ENCODE measurements around the gene SDSL. TPM values are rescaled to one million over a fixed set of nuclear protein-coding genes. Genes with fewer than 3 reads are reported as not detected.

Gene SDSL
- total RNA-seq, 1 donor from 2014 or later, result not detected

DNA sequence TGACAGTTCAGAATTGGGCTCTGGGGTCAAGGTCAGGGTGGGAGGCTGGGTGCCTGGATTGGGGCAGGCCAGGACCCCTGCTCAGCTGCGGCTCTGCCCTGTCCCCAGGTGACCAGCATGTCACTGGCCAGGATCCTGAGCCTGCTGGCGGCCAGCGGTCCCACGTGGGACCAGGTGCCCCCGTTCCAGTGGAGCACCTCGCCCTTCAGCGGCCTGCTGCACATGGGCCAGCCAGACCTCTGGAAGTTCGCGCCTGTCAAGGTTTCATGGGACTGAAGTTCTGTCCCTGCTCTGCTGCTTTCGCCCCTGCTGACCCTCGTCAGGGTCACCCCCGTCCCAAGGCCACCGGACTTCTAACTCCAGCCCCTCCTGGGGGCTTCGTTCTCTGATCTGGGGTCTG lies 33.8 kb upstream of the SDSL start:
- Histone ChIP-seq H3K9me3 (no peaks in the 10 kb centered on the region), H3K27ac (no peak overlapping the region), H3K27me3 (no peaks in the 10 kb centered on the region), H3K4me1 (no peaks in the 10 kb centered on the region), H3K4me3 (no peak overlapping the region), H3K36me3 (peaks cover 0 to 51% of the 10 kb centered on the region in 2 donors)
- intact Hi-C loops (cut with DNase I), result no loop called here
- DNase-seq (ENCODE audit: extremely low spot score in 2 of 2), result no peak
- TF ChIP-seq POLR2AphosphoS5 (IDR thresholded peaks at IDR 0.05; ENCODE audit: insufficient read depth in 1 of 2, low read depth in 1 of 2) (no peak), POLR2A (IDR thresholded peaks at IDR 0.05) (no peak)
- TF ChIP-seq, protein P1, sequence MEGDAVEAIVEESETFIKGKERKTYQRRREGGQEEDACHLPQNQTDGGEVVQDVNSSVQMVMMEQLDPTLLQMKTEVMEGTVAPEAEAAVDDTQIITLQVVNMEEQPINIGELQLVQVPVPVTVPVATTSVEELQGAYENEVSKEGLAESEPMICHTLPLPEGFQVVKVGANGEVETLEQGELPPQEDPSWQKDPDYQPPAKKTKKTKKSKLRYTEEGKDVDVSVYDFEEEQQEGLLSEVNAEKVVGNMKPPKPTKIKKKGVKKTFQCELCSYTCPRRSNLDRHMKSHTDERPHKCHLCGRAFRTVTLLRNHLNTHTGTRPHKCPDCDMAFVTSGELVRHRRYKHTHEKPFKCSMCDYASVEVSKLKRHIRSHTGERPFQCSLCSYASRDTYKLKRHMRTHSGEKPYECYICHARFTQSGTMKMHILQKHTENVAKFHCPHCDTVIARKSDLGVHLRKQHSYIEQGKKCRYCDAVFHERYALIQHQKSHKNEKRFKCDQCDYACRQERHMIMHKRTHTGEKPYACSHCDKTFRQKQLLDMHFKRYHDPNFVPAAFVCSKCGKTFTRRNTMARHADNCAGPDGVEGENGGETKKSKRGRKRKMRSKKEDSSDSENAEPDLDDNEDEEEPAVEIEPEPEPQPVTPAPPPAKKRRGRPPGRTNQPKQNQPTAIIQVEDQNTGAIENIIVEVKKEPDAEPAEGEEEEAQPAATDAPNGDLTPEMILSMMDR (IDR thresholded peaks at IDR 0.05), result no peak

DNA sequence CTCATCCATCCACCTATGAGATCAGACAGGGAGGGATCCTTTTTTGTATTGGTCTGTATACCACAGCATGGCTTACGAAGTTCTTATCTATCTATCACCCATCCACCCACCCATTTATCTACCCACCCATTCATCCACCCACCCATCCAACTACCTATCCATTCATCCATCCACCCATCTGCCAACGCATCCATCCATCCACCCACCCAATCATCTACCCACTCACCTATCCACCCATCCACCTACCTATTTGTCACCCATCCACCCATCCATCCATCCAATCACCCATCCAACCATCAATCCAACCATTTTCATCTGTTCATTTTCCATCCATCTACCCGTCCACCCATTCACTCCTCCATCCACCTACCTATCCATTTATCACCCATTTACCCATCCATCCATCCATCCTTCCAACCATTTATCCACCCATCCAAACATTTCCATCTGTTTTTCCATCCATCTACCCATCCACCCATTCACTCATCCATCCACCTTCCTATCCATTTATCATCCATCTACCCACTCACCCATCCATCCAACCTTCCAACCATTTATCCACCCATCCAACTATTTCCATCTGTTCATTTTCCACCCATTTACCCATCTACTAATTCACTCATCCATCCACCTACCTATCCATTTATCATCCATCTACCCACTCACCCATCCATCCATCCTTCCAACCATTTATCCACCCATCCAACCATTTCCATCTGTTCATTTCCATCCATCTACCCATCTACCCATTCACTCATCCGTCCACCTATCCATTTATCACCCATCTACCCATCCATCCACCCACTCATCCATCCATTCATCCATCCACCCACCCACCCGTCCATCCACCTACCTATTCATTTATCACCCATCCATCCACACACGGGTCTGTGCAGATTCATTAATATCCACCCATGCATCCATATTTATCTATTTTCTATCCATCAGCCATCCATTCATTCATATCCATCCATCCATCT lies 31.8 kb upstream of the SDSL start:
- Histone ChIP-seq H3K9me3 (no peaks in the 10 kb centered on the region), H3K27ac (no peak overlapping the region), H3K36me3 (peaks cover 0 to 35% of the 10 kb centered on the region in 2 donors), H3K4me1 (no peaks in the 10 kb centered on the region), H3K27me3 (no peaks in the 10 kb centered on the region), H3K4me3 (no peak overlapping the region)
- no peak for DNase-seq (ENCODE audit: extremely low spot score in 2 of 2)
- intact Hi-C loops (cut with DNase I), result no loop called here
- TF ChIP-seq POLR2A (IDR thresholded peaks at IDR 0.05), result no peak
- TF ChIP-seq, protein P1 (IDR thresholded peaks at IDR 0.05), result no peak
- TF ChIP-seq POLR2AphosphoS5 (IDR thresholded peaks at IDR 0.05; ENCODE audit: insufficient read depth in 1 of 2, low read depth in 1 of 2), result no peak

DNA sequence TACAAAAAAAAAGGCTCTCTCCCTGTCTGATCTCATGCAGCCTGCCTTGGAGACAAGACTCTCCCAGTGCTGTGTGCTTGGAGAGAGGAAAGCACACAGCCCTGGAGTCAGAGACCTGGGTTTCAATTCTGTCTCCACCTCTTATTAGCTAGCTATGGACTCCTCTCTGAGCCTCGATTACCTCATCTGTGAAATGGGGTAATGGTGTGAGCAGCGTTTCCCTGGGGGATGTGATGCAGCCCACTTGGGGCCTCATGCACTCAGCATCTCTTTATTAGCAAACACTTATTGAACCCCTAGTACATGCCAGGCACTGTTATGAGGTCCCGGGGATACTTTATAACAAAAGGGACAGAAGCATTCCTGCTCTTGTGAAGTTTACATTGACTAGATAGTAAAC lies 31.0 kb upstream of the SDSL start:
- Histone ChIP-seq H3K27me3 (no peaks in the 10 kb centered on the region), H3K27ac (no peak overlapping the region), H3K4me1 (no peaks in the 10 kb centered on the region), H3K36me3 (peaks cover 0 to 34% of the 10 kb centered on the region in 2 donors), H3K9me3 (no peaks in the 10 kb centered on the region), H3K4me3 (no peak overlapping the region)
- DNase-seq (ENCODE audit: extremely low spot score in 2 of 2), result no peak
- TF ChIP-seq POLR2A (IDR thresholded peaks at IDR 0.05), result no peak
- TF ChIP-seq, protein P1 (IDR thresholded peaks at IDR 0.05), result no peak
- no peak for TF ChIP-seq POLR2AphosphoS5 (IDR thresholded peaks at IDR 0.05; ENCODE audit: insufficient read depth in 1 of 2, low read depth in 1 of 2)
- intact Hi-C loops (cut with DNase I), result no loop called here

DNA sequence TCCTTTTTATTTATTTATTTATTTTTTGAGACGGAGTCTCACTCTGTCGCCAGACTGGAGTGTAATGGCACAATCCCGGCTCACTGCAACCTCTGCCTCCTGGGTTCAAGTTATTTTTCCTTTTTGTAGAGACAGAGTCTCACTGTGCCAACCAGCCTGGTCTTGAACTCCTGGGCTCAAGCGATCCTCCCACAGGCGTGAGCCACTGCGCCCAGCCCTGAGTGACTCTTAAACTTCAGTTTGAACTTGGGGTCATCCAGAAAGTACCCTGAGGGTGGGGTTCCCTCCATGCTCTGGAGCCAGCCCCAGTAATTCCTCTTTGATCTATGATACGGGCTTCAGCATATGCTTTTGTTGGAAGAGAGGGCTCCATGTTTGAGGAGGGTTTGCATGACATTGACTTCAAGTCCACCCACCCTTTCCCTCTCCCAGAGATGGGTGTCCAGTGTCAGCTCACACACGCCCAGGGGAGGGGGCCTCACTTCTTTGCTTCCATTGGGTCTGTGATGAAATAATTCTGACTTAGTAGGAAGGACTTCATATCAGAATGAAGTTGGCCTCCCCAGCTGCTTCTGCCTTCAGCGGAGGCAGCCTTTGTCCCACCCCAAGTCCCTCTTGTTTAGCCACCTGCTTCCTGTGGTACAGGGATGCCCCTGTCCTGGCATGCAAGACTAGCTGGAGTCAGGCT lies 30.4 kb upstream of the SDSL start:
- Histone ChIP-seq H3K27me3 (no peaks in the 10 kb centered on the region), H3K4me3 (no peak overlapping the region), H3K4me1 (no peaks in the 10 kb centered on the region), H3K36me3 (peaks cover 0 to 30% of the 10 kb centered on the region in 2 donors), H3K27ac (no peak overlapping the region), H3K9me3 (no peaks in the 10 kb centered on the region)
- DNase-seq (ENCODE audit: extremely low spot score in 2 of 2), result no peak
- TF ChIP-seq POLR2AphosphoS5 (IDR thresholded peaks at IDR 0.05; ENCODE audit: insufficient read depth in 1 of 2, low read depth in 1 of 2), result no peak
- TF ChIP-seq, protein P1 (IDR thresholded peaks at IDR 0.05), result no peak
- no peak for TF ChIP-seq POLR2A (IDR thresholded peaks at IDR 0.05)
- intact Hi-C loops (cut with DNase I), result no loop called here
